SIG-M5 (cell line): ENCODE data around the gene ASIC2.

Experiments
- DNase-seq: peaks from one replicate; lab custom pipeline; 2025; lab: John Stamatoyannopoulos, UW

The ASIC2 gene

DNA sequence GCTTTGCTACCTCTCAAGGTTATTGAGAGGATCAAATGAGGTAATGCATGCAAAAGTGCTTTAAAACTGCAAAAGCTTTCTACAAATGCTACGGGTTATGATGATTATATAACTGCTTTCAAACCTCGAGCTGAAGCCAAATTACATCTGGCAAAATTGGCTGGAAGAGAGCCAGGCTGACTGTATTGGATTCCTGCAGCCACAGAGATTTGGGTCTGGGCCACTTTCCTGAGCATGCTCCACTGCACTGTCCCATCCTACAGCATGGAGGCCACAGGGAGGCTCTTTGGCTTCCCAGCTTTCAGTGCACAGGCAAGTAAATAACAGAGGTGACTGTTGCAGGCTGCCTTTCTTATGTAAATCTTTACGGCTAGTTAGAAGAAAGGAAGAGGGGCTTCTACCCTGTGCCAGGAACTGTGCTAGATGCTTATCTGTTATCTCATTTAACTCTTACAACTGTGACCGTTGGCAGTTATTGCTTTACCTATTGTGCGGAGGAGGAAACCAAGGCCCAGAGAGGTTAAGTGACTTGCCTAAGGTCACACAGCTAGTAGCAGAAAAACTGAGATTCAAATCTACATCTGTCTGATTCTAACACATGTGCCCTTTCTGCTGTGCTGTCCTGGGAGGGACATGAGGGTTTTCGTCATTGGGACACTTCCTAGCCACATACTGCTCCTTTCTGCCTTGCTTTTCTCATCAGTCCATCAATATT is 179.7 kb downstream of the ASIC2 start:
- DNase-seq, result no peak

DNA sequence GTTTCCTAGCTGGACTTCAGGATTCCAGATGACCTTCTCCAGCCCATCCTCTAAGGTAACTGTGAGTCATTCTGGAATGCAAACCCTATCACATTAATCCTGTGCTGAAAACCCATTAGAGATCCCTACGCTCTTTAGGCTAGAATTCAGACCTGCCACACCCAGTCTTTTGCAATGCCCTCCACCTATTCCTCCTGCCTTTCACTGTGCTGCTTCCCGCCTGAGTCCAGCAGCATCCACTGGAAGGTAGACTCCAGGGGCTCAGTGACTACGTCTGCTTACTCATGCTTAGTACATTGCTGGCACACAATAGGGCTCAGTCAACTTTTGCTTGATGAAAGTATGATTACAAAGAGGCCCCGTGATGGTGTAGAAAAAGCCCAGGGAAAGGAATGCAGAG is 180.3 kb downstream of the ASIC2 start:
- no peak for DNase-seq

GRCh38 chr17:33109336-33110072 is 183.6 kb downstream of the ASIC2 start:
- no peak for DNase-seq

DNA sequence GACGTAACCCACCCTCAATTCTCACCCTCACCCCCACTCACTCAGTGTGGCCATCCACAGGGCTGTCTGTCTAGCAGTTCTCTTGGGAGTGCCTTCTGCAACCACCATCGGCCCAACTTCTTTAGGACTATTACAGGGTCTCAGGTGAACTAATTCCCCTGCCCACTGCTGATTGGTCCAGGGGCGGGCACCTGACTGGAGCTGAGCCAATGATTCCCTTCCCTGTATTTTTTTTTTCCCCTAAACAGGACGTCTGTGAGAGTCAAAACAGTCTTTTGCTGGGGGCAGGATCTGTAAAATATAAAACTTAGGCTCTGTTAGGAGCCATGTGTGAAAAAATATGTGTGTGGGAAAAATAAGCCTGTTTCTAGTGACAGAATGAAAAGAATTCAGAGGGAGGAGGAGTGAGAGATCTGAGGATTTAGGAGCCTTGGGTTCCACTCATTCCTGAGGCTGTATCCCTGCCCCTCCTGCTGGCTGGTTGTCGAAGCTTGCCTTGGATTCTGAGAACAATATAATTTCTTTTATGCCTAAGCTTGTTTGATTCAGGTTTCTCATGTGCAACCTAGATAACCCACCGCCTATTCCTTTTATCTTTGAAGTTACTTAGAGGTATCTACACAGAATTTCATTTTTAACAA is 186.4 kb downstream of the ASIC2 start:
- DNase-seq, result no peak

DNA sequence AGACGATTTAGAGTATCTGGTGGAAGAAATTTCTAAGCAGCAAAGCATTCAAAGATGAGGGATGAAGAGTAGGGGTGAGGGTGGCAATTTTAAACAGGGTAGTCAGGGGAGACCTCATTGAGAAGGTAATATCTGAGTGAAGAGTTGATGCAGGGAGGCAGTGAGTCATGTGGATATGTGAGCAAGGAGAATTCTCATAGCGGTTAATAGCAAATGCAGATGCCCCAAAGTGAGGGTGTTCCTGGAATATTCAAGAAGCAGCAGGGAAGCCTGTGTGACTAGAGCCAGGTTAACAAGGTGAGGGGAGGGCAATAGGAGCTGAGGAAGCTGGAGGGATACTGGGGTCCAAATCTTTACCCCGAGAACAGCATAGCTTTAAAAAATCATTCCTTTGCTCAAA is 187.2 kb downstream of the ASIC2 start:
- no peak for DNase-seq

DNA sequence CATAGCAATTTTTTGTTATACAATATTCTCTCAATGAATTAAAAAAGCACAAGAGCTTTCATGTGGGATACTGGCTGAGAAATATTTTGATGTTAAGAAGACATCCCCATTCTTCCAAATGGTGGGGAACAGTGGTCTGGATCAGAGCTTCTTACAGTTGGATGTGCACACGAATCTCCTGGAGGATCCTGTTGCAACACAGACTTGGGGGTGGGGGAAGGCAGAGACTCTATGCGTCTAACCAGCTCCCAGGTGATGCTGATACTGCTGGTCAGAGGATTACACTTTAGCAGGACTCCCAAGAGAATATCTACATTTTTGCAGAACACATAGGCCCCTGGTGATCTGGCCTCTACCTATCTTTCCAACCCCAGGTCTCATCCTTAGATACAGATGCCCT is 193.2 kb downstream of the ASIC2 start:
- DNase-seq, result no peak

DNA sequence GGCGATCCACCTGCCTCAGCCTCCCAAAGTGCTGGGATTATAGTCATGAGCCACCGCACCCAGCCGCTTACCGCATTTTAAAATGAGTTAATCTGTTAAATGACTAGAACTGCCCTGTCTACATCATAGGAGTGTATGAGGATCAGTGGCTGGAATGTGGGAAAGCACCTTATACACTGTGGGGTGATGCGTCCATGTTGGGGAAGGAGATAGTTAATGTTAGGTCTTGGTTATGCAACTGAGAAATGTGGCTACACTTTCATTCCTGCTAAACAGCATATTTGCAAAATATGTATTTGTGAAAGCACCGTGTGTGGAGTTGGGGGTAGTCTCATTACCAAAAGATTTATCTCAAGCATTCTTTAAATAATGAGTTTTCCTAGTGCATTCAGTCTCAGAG is 193.8 kb downstream of the ASIC2 start:
- DNase-seq, result no peak

DNA sequence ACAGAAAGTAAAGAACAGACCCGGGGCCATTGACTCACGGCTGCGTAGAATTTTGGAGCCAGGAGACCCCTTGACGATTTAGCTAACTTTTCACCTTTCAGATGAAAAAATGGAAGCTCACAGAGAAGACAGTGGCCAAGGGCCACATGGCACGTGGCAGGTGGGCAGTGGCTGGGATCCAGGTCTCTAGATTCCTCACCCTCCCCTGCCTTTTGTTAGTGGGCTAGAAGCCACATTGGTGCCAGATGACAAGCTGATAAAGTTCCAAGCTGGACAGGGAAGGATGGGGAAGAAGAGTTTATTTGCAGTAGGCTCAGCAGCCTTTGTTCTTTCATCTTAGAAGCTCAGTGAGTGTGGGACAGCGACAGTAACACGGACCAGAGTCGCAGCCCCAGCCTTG is 195.7 kb downstream of the ASIC2 start:
- no peak for DNase-seq

DNA sequence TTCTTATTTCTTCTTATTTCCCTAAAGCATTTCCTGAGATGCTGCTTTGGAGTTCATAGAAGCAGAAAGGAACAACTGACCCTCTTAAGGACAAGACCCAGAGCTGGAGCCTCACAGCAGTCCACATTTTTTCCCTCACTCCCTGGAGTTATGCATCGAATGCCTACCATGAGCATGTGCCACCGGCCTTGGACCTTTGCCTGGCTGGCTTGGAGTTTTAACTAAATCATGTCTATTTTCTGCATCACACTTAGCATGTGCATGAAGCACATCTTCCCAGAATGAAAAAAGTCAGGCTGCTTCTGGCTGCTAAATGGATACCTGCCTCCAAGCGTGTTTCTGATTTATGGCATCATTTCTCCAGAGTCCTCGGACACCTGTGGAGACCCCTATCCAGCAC is 196.9 kb downstream of the ASIC2 start:
- no peak for DNase-seq

- DNase-seq, result no peak
These were observed 201.8 kb downstream of the ASIC2 start for GRCh38 chr17:33091271-33091670.

DNA sequence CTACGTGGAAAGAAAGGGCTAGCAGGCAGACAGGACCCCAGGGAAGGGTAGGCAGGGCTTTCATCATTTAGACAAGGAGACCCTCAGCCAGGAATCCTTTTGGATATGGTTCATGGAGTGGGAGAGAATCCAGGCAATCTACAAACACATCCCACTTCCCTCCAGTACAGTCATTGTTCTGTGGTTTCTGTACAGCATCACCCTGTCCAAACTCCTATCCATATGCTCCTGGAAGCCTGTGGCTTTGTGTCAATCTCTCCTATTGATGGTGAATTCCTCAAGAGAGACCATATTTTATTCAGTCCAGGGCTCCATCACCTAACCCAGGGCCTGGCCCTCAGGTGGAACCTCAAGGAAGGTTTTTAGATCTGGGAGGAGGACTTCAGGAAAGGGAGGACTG is 202.3 kb downstream of the ASIC2 start:
- no peak for DNase-seq

GRCh38 chr17:33086878-33087277 is 206.2 kb downstream of the ASIC2 start:
- DNase-seq, result no peak

GRCh38 chr17:33086041-33086440 is 207.1 kb downstream of the ASIC2 start:
- DNase-seq, result no peak

- no peak for DNase-seq
These were observed 207.8 kb downstream of the ASIC2 start for GRCh38 chr17:33085256-33085655.

DNA sequence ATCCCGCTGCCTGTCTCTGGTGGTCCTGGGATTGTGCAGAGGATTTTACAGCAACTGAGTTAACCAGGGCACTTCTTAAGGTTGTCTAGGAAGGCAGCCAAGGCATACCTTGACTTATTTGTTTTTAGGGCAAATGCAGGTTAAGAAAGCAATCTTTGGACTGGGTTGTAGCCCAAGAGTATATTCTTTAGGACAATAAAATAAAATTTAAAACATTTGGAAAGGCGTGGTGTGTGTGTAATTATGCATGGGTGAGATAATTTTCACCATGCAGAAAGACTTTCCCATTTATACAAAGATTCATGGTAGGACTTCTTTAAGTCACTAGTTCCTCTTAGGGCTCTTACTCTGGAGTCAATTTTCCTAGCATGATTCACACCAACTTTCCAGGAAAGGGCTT is 208.3 kb downstream of the ASIC2 start:
- DNase-seq, result no peak

DNA sequence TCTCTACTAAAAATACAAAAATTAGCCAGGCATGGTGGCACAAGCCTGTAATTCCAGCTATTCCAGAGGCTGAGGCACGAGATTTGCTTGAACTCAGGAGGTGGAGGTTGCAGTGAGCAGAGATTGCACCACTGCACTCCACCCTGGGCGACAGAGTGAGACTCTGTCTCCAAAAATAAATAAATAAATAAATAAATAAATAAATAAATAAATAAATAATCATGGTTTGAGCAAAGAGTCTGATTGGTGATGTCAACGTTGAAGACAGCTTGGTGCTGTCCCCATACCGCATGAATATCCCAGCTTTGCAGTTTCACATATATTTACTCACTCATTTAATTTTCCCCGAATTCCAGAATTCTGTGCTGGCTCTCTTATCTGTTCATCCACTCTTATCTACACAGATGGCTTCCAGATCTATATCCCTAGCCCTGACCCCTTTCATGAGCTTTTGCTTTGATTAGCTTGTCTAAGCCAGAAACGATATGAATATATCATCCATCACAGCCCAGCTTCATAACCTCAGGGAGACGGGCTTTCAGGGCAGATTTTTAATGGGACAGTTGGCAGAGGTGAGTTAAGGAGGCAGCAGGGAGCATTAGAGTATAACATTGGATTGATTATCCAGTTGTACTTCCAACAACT is 210.4 kb downstream of the ASIC2 start:
- DNase-seq, result no peak

DNA sequence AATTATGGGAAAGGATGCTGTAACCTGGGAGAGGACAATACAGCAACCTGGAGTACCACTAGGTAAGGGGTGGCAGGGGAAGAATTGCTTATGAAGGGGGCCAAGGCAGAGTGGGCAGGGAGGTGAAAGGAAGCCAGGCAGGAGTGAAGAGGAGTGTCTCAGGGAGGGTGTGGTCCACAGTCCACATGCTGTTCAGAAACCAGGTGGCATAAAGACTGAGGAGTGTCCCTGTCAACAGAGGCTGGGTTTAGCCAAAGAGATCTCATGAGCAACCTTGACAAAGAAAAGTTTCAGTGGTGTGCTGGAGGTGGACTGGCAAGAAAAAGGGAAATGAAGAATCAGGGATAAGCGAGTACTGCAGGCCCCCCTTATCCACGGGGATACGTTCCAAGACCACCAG is 213.0 kb downstream of the ASIC2 start:
- no peak for DNase-seq

GRCh38 chr17:33079201-33079600 is 213.9 kb downstream of the ASIC2 start:
- DNase-seq, result no peak

GRCh38 chr17:33076979-33077378 is 216.1 kb downstream of the ASIC2 start:
- no peak for DNase-seq

DNA sequence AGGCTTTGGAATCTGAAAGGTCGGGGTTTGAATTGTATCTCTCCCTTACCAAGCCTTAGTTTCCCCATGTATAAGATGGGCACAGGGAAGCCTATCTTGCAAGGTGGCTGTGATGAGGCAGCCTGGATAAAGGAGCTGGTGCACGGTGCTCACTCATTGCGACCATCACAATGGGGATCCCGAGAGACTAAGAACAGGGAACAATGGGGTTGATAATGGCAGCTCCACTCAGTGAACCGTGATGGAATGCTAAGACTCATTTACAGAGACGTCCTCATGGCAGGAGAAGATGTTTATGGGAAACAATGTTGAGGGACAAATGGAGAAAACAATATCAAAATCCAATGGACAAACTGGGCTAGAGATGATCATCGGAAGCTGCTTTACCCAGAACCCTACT is 219.7 kb downstream of the ASIC2 start:
- DNase-seq, result no peak

- DNase-seq, result no peak
These were observed 220.5 kb downstream of the ASIC2 start for GRCh38 chr17:33072421-33073161.

GRCh38 chr17:33071656-33072055 is 221.4 kb downstream of the ASIC2 start:
- no peak for DNase-seq
